ENCODE results near the gene LTF. TPM values are rescaled to one million over a fixed set of nuclear protein-coding genes. Genes with fewer than 3 reads are reported as not detected.

The LTF gene
- total RNA-seq, 2 experiments from 2014 or later, result not detected

DNA sequence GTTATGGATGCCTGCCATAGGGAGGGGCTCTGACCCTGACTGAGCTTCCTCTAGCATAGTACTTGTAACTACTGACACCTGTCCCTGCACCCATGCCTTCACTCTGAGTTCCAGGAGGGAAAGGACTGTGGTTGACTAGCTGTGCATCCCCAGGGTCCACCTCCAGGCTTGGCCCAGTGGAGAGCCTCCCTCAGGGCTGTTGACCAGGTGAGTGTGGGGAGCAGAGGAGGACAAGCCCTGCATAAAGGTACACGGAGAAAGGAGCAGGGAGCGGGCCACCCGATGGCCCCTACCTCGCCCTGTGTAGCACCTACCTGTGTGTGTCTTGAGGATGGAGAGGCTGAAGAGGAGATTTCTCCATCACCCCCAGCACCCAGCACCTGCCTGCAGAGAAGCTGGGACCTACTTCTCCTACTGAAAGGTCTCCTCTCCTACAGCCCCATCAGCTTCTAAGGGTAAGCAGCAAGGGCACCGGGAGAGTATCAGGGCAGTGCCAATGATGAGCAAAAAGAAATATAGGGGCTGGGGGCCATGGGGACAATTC, 6.7 kb upstream of the LTF start:
- Mint-ChIP-seq H3K27me3 (peaks cover 41% of the 10 kb centered on the region), H3K9me3 (ENCODE audit: low read depth) (peaks cover 8% of the 10 kb centered on the region), H3K27ac (no peak overlapping the region), H3K4me1 (no peaks in the 10 kb centered on the region), H3K36me3 (peaks cover 10% of the 10 kb centered on the region), H3K4me3 (no peak overlapping the region)
- DNase-seq (peak; percentile 11), ATAC-seq (no peak)
- CTCF ChIA-PET, result interaction anchor here (3.1 kb wide), 1 partner anchor 18 kb away, joined by 11 read pairs; no protein-coding TSS in a partner anchor

GRCh38 chr3:46470831-46471230, 6.1 kb upstream of the LTF start:
- ATAC-seq, result no peak
- peak; percentile 23 for DNase-seq
- H3K36me3 Mint-ChIP-seq, result peaks cover 10% of the 10 kb centered on the region
- H3K4me3 Mint-ChIP-seq, result no peak overlapping the region
- no peak overlapping the region for H3K27ac Mint-ChIP-seq
- CTCF ChIA-PET, result no interaction called here
- peaks cover 45% of the 10 kb centered on the region for H3K27me3 Mint-ChIP-seq
- H3K4me1 Mint-ChIP-seq, result no peaks in the 10 kb centered on the region
- H3K9me3 Mint-ChIP-seq (ENCODE audit: low read depth), result peaks cover 8% of the 10 kb centered on the region

DNA sequence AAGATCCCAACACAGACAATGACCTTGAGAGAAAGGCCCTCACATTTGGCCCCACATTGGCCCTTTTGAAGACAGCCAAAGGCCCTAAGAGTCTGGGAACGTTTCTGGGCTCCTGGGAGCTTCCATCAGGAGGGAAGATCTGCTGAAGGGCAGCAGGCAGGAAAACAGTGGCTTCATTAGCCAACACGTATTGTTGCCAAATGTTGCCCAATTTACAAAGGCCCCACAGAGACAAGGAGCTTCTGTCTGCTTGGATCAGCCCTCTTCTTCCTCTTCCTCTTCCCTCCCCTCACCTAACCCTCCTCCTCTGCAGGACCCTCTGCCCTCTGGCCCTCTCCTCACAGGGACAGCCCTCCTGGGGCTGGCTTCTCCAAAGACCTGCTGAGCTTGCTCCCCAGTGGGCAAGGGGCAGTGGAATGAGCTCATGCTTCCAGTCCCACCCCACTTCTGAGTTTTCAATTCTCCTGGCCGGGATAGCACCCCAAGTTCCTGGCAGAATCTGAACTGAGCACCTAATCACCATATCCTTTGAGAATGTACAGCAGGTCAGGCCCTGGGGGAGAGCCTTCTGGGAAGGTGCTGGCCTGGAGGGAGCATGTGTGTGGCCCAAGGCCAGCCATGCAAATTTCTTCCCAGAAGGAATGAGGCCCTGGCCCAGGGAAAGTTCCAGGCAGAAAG, 5.1 kb upstream of the LTF start:
- Mint-ChIP-seq H3K36me3 (peaks cover 4% of the 10 kb centered on the region), H3K4me3 (no peak overlapping the region), H3K27ac (no peak overlapping the region), H3K27me3 (peaks cover 46% of the 10 kb centered on the region), H3K4me1 (no peaks in the 10 kb centered on the region), H3K9me3 (ENCODE audit: low read depth) (peaks cover 6% of the 10 kb centered on the region)
- CTCF ChIA-PET, result interaction anchor here (1.0 kb wide), 1 partner anchor 89 kb away, joined by 3 read pairs; no protein-coding TSS in a partner anchor
- DNase-seq (peak; percentile 12), ATAC-seq (no peak)

DNA sequence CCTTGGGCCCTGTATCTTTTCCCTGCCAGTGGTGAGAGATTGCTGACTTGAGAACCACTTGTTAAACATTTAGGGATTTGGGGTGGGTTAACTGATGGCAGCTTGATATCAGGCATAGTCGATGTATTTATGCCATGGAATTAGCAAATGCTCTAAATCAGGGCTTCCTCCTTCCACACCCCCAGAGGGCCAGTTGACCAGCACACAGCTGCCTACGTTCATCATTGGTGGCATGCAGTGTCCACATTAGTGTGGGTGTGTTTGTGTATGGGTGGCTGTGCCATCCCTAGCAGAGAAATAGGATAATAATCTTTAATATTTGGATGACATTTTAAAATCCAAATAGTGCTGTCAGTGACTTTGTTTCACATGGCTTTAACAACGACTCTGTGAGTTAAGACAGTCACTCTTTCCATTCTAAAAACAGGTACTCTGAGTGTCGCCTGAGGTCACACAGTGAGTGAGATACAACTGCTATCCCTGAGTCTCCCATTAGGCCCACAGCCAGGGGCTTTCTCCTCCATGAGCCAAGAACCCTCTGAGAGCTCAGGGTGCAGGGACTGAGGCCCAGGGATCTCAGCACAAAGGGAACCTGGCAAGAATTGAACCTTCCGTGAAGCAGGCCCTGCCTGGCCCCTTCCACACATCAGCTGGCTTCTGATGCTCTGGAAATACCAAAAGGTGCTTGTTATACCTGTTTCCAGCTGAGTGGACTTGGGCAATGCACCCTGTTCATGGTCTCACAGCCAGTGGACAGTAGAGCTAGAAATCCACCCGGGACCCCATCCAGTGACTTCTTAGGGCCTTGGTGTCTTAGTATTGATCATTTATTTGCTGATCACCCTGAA, 4.3 kb upstream of the LTF start:
- Mint-ChIP-seq H3K36me3 (no peaks in the 10 kb centered on the region), H3K4me1 (no peaks in the 10 kb centered on the region), H3K4me3 (no peak overlapping the region), H3K27ac (no peak overlapping the region), H3K9me3 (ENCODE audit: low read depth) (peaks cover 2% of the 10 kb centered on the region), H3K27me3 (peaks cover 47% of the 10 kb centered on the region)
- DNase-seq (peak; percentile 37), ATAC-seq (no peak)
- CTCF ChIA-PET, result no interaction called here

DNA sequence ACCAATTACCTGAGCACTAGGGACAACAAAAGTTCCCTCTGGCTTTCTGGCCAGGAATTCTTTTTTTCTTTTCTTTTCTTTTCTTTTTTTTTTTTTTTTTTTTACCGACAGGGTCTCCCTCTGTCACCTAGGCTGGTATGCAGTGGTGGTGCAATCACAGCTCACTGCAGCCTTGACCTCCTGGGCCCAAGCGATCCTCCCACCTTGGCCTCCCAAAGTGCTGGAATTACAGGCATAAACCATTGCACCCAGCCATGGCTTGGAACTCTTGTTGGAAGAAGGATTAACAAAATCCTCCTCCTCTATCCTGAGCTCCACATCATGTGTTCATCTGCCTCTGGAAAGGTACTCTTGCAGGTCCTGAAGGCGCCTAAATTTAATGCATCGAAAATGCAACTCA, 2.9 kb upstream of the LTF start:
- Mint-ChIP-seq H3K4me1 (peaks cover 6% of the 10 kb centered on the region), H3K9me3 (ENCODE audit: low read depth) (no peaks in the 10 kb centered on the region), H3K4me3 (no peak overlapping the region), H3K27me3 (peaks cover 51% of the 10 kb centered on the region), H3K27ac (no peak overlapping the region), H3K36me3 (no peaks in the 10 kb centered on the region)
- no peak for DNase-seq
- CTCF ChIA-PET, result no interaction called here
- no peak for ATAC-seq

- H3K27me3 Mint-ChIP-seq, result peaks cover 52% of the 10 kb centered on the region
- no peaks in the 10 kb centered on the region for H3K36me3 Mint-ChIP-seq
- no peaks in the 10 kb centered on the region for H3K9me3 Mint-ChIP-seq (ENCODE audit: low read depth)
- H3K27ac Mint-ChIP-seq, result no peak overlapping the region
- peak; percentile 14 for DNase-seq
- peaks cover 6% of the 10 kb centered on the region for H3K4me1 Mint-ChIP-seq
- ATAC-seq, result no peak
- CTCF ChIA-PET, result no interaction called here
- no peak overlapping the region for H3K4me3 Mint-ChIP-seq
Measured at GRCh38 chr3:46466871-46467403, 2.2 kb upstream of the LTF start.

DNA sequence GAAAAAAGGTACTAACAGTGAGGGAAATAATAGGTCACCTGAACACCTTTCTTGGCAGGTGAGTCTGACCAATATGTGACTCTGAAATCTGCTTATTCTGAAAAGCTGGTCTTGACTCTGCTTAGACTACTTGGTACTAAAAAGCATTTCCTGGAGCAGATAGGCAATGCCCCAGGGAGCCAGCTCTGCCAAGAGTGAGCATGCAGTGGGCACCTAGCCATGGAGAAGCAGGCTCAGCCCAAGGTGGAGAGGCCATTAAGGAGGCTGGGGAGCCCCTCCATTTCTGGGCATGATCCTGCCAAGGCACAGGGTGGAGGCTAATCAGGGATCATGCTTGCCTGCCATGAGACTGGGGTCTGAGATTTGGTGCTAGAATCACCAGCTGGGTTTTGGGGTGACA, 1.6 kb upstream of the LTF start:
- Mint-ChIP-seq H3K4me1 (peaks cover 6% of the 10 kb centered on the region), H3K4me3 (no peak overlapping the region), H3K9me3 (ENCODE audit: low read depth) (no peaks in the 10 kb centered on the region), H3K36me3 (no peaks in the 10 kb centered on the region), H3K27me3 (peaks cover 57% of the 10 kb centered on the region), H3K27ac (no peak overlapping the region)
- peak; percentile 23 for DNase-seq
- CTCF ChIA-PET, result interaction anchor here (1.1 kb wide), 1 partner anchor 16 kb away, joined by 3 read pairs; no protein-coding TSS in a partner anchor
- ATAC-seq, result no peak

GRCh38 chr3:46465196-46465520, 453 bp upstream of the LTF start:
- Mint-ChIP-seq H3K4me1 (peaks cover 6% of the 10 kb centered on the region), H3K9me3 (ENCODE audit: low read depth) (peaks cover 4% of the 10 kb centered on the region), H3K4me3 (no peak overlapping the region), H3K36me3 (no peaks in the 10 kb centered on the region), H3K27ac (no peak overlapping the region), H3K27me3 (peaks cover 64% of the 10 kb centered on the region)
- ATAC-seq, result no peak
- CTCF ChIA-PET, result interaction anchor here (1.1 kb wide), 1 partner anchor 15 kb away, joined by 3 read pairs; no protein-coding TSS in a partner anchor
- DNase-seq, result peak; percentile 15

- Mint-ChIP-seq H3K27me3 (peaks cover 76% of the 10 kb centered on the region), H3K9me3 (ENCODE audit: low read depth) (peaks cover 4% of the 10 kb centered on the region), H3K4me3 (no peak overlapping the region), H3K27ac (no peak overlapping the region), H3K4me1 (peaks cover 6% of the 10 kb centered on the region), H3K36me3 (no peaks in the 10 kb centered on the region)
- DNase-seq (peak; percentile 28), ATAC-seq (no peak)
- CTCF ChIA-PET, result interaction anchor here (1.7 kb wide), 1 partner anchor 25 kb away, joined by 8 read pairs; no protein-coding TSS in a partner anchor
Measured at GRCh38 chr3:46463868-46464241, 850 bp downstream of the LTF start.

GRCh38 chr3:46463120-46463867, 1.4 kb downstream of the LTF start:
- H3K27ac Mint-ChIP-seq, result no peak overlapping the region
- DNase-seq (peak; percentile 38), ATAC-seq (no peak)
- peaks cover 77% of the 10 kb centered on the region for H3K27me3 Mint-ChIP-seq
- peaks cover 6% of the 10 kb centered on the region for H3K4me1 Mint-ChIP-seq
- CTCF ChIA-PET, result interaction anchor here (1.6 to 1.7 kb wide), 2 partner anchors 25 kb away, joined by 8 to 11 read pairs; no protein-coding TSS in a partner anchor
- H3K36me3 Mint-ChIP-seq, result no peaks in the 10 kb centered on the region
- no peak overlapping the region for H3K4me3 Mint-ChIP-seq
- peaks cover 4% of the 10 kb centered on the region for H3K9me3 Mint-ChIP-seq (ENCODE audit: low read depth)

- CTCF ChIA-PET, result interaction anchor here (1.6 kb wide), 1 partner anchor 26 kb away, joined by 11 read pairs; no protein-coding TSS in a partner anchor
- Mint-ChIP-seq H3K4me1 (peaks cover 6% of the 10 kb centered on the region), H3K27me3 (peaks cover 77% of the 10 kb centered on the region), H3K9me3 (ENCODE audit: low read depth) (peaks cover 4% of the 10 kb centered on the region), H3K27ac (no peak overlapping the region), H3K36me3 (no peaks in the 10 kb centered on the region), H3K4me3 (no peak overlapping the region)
- ATAC-seq (no peak), DNase-seq (peak; percentile 7)
Measured at GRCh38 chr3:46462511-46462910, 2.2 kb downstream of the LTF start.

DNA sequence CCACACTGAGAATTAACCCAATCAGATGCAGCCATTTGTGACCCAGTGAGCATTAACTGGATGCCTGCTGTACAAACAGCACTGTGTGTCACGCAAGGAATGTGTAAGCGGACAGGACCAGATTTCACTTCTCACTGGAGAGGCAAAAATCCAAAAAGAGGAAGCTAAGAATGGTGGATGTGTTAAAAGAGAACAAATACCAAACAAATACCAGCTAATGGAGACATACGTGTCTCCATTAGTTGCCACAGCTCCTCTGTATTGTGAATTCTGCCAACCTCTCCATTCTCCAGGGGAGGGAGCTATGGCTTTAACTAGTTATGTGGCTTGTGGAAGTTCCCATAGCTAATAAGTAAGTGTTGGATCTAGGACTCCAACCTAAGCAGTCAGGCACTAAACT, 2.6 kb downstream of the LTF start:
- ATAC-seq (no peak), DNase-seq (peak; percentile 25)
- Mint-ChIP-seq H3K27me3 (peaks cover 79% of the 10 kb centered on the region), H3K27ac (no peak overlapping the region), H3K36me3 (no peaks in the 10 kb centered on the region), H3K4me3 (no peak overlapping the region), H3K4me1 (peaks cover 6% of the 10 kb centered on the region), H3K9me3 (ENCODE audit: low read depth) (peaks cover 4% of the 10 kb centered on the region)
- CTCF ChIA-PET, result interaction anchor here (0.6 to 1.6 kb wide), 3 partner anchors 15 to 27 kb away, joined by 3 to 11 read pairs (median 3); no protein-coding TSS in a partner anchor

DNA sequence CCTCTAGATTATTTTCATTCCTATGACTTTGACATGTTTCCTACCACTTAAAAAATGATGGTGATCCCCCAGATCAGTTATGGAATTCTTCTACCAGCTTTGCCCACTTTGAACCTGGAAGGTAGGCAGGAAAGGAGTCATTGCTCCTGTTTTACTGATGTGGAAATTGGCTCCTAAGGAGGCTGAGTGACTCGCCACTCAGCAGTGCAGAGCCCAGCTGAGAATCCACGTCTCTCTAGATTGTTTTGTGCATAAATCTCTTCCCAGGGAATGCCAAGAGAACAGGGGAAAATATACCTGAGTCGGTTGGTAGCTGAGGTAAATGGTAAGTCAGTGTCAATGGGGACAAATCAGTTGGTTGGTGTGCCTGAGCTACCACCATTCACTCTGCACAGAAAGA, 4.7 kb downstream of the LTF start:
- Mint-ChIP-seq H3K4me3 (no peak overlapping the region), H3K27ac (no peak overlapping the region), H3K36me3 (no peaks in the 10 kb centered on the region), H3K4me1 (peaks cover 6% of the 10 kb centered on the region), H3K27me3 (peaks cover 67% of the 10 kb centered on the region), H3K9me3 (ENCODE audit: low read depth) (peaks cover 4% of the 10 kb centered on the region)
- ATAC-seq, result no peak
- DNase-seq, result no peak
- CTCF ChIA-PET, result no interaction called here
